ENCODE results near the gene FBXL12.
"Not testable (repeated sequence)": the region's sequence is repeated elsewhere in the genome, so short reads cannot be mapped to it uniquely, and the experiment has no call there.

FBXL12 gene

DNA sequence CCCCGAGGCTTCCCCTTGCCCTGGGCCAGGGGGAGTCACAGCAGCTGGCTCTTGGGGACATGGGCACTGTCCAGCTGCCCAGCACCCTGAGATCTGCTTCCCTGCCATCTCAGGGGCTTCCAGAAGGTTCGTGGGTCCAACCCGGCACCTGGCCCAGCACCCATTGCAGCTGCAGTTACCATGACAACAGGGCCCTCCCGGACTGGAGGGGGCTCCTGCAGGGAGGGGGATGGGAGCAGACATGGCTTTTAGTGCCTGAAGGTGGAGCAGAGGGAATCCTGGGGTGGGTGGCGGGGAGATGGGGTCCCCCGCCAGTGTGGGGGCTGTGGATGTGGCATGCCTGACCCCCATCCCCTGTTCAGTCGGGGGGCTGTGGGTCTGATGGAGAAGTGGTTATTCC lies 30.9 kb upstream of the FBXL12 start:
- H2AFZ ChIP-seq (ENCODE audit: low read depth, low read length) = no peak overlapping the region
- peaks cover 20% of the 10 kb centered on the region for H3K36me3 ChIP-seq (replicated peaks; ENCODE audit: low read depth, low read length)

DNA sequence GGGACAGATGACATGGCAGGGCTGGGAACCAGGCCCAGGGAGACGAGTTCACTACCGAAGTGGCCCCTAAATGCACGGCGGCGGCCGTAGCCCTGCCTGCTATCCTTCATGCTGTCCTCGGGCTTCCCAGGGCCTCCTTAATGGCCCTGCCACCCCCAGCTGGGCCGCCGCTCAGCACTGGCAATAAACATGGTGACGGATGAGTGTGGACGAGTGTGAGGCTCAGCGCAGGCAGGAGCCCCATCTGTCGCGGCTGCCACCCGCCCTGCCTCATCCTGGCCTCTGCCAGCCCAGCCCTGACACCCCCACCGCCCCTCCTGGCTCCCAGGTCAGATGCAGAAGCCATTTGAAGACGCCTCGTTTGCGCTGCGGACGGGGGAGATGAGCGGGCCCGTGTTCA lies 29.9 kb upstream of the FBXL12 start:
- Histone ChIP-seq H3K9me3 (ENCODE audit: insufficient read depth, low read length) (no peaks in the 10 kb centered on the region), H3K4me1 (ENCODE audit: low read length) (peaks cover 4% of the 10 kb centered on the region; the same call in 1 of the 2 replicates), H3K36me3 (replicated peaks; ENCODE audit: low read depth, low read length) (peaks cover 30% of the 10 kb centered on the region), H3K4me2 (ENCODE audit: low read length) (no peak overlapping the region), H3K79me2 (ENCODE audit: low read length) (peaks cover 10% of the 10 kb centered on the region; the same call in 1 of the 2 replicates), H3K4me3 (ENCODE audit: low read length) (no peak overlapping the region), H2AFZ (ENCODE audit: low read depth, low read length) (no peak overlapping the region), H3K27ac (ENCODE audit: low read length) (no peak overlapping the region), H3K9ac (ENCODE audit: low read length) (no peak overlapping the region), H4K20me1 (ENCODE audit: insufficient read depth, low read length) (peaks cover 18% of the 10 kb centered on the region; the same call in 1 of the 2 replicates), H3K27me3 (ENCODE audit: low read depth, low read length) (no peaks in the 10 kb centered on the region)
- TF ChIP-seq, protein P1, sequence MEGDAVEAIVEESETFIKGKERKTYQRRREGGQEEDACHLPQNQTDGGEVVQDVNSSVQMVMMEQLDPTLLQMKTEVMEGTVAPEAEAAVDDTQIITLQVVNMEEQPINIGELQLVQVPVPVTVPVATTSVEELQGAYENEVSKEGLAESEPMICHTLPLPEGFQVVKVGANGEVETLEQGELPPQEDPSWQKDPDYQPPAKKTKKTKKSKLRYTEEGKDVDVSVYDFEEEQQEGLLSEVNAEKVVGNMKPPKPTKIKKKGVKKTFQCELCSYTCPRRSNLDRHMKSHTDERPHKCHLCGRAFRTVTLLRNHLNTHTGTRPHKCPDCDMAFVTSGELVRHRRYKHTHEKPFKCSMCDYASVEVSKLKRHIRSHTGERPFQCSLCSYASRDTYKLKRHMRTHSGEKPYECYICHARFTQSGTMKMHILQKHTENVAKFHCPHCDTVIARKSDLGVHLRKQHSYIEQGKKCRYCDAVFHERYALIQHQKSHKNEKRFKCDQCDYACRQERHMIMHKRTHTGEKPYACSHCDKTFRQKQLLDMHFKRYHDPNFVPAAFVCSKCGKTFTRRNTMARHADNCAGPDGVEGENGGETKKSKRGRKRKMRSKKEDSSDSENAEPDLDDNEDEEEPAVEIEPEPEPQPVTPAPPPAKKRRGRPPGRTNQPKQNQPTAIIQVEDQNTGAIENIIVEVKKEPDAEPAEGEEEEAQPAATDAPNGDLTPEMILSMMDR (IDR thresholded peaks at IDR 0.05; ENCODE audit: low read depth, low read length) = no peak
- TF ChIP-seq EZH2phosphoT487 (IDR thresholded peaks at IDR 0.05; ENCODE audit: low read depth) = no peak

More for the DNA sequence above, 30.9 kb upstream of the FBXL12 start:
- Histone ChIP-seq H3K9ac (ENCODE audit: low read length) (no peak overlapping the region), H3K27me3 (ENCODE audit: low read depth, low read length) (no peaks in the 10 kb centered on the region), H3K4me1 (ENCODE audit: low read length) (peaks cover 4% of the 10 kb centered on the region; the same call in 1 of the 2 replicates), H3K79me2 (ENCODE audit: low read length) (0 out of 2 replicates have a peak, but pooled peaks cover 3% of the 10 kb centered on the region), H3K4me2 (ENCODE audit: low read length) (no peak overlapping the region), H4K20me1 (ENCODE audit: insufficient read depth, low read length) (peaks cover 16% of the 10 kb centered on the region; the same call in 1 of the 2 replicates), H3K27ac (ENCODE audit: low read length) (no peak overlapping the region), H3K9me3 (ENCODE audit: insufficient read depth, low read length) (no peaks in the 10 kb centered on the region), H3K4me3 (ENCODE audit: low read length) (no peak overlapping the region)
- no peak for TF ChIP-seq EZH2phosphoT487 (IDR thresholded peaks at IDR 0.05; ENCODE audit: low read depth)
- TF ChIP-seq, protein P1 (IDR thresholded peaks at IDR 0.05; ENCODE audit: low read depth, low read length) = no peak

DNA sequence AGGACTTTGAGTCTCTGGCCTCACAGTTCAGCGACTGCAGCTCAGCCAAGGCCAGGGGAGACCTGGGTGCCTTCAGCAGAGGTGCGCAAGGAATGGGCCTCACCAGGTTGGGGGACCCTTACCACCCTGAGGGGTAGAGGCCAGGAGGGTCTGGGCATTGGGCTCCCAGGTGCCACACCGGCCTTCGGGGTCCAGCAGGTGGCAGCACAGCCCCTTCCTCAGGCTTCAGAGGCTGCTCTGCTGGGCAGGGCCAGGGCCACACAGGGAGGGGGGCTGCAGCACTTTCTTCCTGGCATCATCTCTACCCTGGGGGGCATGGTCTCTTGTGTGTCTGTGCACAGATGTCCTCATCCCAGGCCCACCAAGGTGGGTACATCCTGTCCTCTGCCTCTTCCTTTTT lies 29.2 kb upstream of the FBXL12 start:
- peaks cover 18% of the 10 kb centered on the region; the same call in 1 of the 2 replicates for H4K20me1 ChIP-seq (ENCODE audit: insufficient read depth, low read length)
- TF ChIP-seq, protein P1 (IDR thresholded peaks at IDR 0.05; ENCODE audit: low read depth, low read length) = peak; percentile 64
- no peak for TF ChIP-seq EZH2phosphoT487 (IDR thresholded peaks at IDR 0.05; ENCODE audit: low read depth)
- peaks cover 14% of the 10 kb centered on the region; the same call in 1 of the 2 replicates for H3K79me2 ChIP-seq (ENCODE audit: low read length)
- H3K9me3 ChIP-seq (ENCODE audit: insufficient read depth, low read length) = no peaks in the 10 kb centered on the region
- H3K4me2 ChIP-seq (ENCODE audit: low read length) = no peak overlapping the region
- peaks cover 4% of the 10 kb centered on the region; the same call in 1 of the 2 replicates for H3K4me1 ChIP-seq (ENCODE audit: low read length)
- H3K27me3 ChIP-seq (ENCODE audit: low read depth, low read length) = no peaks in the 10 kb centered on the region
- peaks cover 37% of the 10 kb centered on the region for H3K36me3 ChIP-seq (replicated peaks; ENCODE audit: low read depth, low read length)
- H3K4me3 ChIP-seq (ENCODE audit: low read length) = no peak overlapping the region
- no peak overlapping the region for H3K9ac ChIP-seq (ENCODE audit: low read length)
- no peak overlapping the region for H3K27ac ChIP-seq (ENCODE audit: low read length)
- H2AFZ ChIP-seq (ENCODE audit: low read depth, low read length) = no peak overlapping the region

DNA sequence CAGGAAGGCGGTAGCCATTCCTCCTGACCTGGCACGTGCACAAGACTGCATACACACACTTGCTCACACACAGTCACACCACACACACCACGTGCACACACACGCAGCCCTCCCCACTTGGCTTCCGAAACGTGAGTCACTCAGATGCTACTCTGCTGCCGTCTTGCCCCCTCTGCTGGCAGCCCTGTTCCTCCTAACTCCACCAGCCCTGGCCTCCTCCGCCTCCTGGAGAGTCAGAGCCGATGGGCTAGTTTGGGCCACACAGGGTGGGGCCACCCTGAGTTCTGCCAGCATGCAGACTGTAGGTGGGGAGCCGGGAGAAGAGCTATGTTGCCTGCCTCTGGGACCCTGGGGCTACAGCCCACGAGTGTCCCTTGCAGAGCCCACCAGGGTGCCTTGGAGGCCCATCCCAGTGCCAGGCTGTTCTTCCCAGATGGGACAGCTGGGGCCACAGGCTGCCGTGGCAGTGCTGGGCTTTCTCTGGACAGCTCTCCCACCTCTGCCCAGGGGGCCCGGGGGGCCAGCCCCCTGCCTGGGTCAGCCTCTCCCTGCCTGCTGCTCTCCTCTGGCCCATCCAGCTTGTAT lies 28.3 kb upstream of the FBXL12 start:
- TF ChIP-seq, protein P1 (IDR thresholded peaks at IDR 0.05; ENCODE audit: low read depth, low read length) = peak; percentile 30
- no peak for TF ChIP-seq EZH2phosphoT487 (IDR thresholded peaks at IDR 0.05; ENCODE audit: low read depth)
- H3K9me3 ChIP-seq (ENCODE audit: insufficient read depth, low read length) = no peaks in the 10 kb centered on the region
- no peaks in the 10 kb centered on the region for H3K27me3 ChIP-seq (ENCODE audit: low read depth, low read length)
- no peak overlapping the region for H3K4me2 ChIP-seq (ENCODE audit: low read length)
- peaks cover 46% of the 10 kb centered on the region for H3K36me3 ChIP-seq (replicated peaks; ENCODE audit: low read depth, low read length)
- peaks cover 4% of the 10 kb centered on the region; the same call in 1 of the 2 replicates for H3K4me1 ChIP-seq (ENCODE audit: low read length)
- peaks cover 18% of the 10 kb centered on the region; the same call in 1 of the 2 replicates for H4K20me1 ChIP-seq (ENCODE audit: insufficient read depth, low read length)
- H3K79me2 ChIP-seq (ENCODE audit: low read length) = peaks cover 18% of the 10 kb centered on the region; the same call in 1 of the 2 replicates
- H3K4me3 ChIP-seq (ENCODE audit: low read length) = no peak overlapping the region
- H3K27ac ChIP-seq (ENCODE audit: low read length) = no peak overlapping the region
- H3K9ac ChIP-seq (ENCODE audit: low read length) = no peak overlapping the region
- no peak overlapping the region for H2AFZ ChIP-seq (ENCODE audit: low read depth, low read length)

DNA sequence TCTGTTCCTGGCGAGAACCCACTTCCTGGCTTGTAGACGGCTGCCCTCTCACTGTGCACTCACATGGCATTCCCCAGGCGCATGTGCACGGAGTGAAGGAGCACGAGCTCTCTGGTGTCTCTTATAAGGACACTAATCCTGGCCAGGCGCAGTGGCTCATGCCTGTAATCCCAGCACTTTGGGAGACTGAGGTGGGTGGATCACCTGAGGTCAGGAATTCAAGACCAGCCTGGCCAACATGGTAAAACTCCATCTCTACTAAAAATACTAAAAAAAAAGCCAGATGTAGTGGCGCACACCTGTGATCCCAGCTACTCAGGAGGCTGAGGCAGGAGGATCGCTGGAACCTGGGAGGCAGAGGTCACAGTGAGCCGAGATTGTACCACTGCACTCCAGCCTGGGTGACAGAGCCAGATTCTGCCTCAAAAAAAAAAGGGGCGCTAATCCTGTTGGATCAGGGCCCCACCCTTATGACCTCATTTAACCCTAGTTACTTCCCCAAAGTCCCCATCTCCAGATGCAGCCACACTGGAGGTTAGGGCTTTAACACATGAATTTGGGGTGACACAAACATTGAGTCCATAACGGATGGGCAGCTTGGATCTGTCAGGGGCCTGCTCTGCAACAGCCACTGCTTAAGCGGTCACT lies 24.9 kb upstream of the FBXL12 start:
- not testable (repeated sequence) for H3K4me1 ChIP-seq (ENCODE audit: low read length); H3K4me2 ChIP-seq (ENCODE audit: low read length); H2AFZ ChIP-seq (ENCODE audit: low read depth, low read length); H3K27ac ChIP-seq (ENCODE audit: low read length); H3K9ac ChIP-seq (ENCODE audit: low read length); H3K9me3 ChIP-seq (ENCODE audit: insufficient read depth, low read length); H3K4me3 ChIP-seq (ENCODE audit: low read length); H3K27me3 ChIP-seq (ENCODE audit: low read depth, low read length)
- peaks cover 14% of the 10 kb centered on the region; the same call in 1 of the 2 replicates for H4K20me1 ChIP-seq (ENCODE audit: insufficient read depth, low read length)
- H3K79me2 ChIP-seq (ENCODE audit: low read length) = peaks cover 18% of the 10 kb centered on the region; the same call in 1 of the 2 replicates
- peaks cover 58% of the 10 kb centered on the region for H3K36me3 ChIP-seq (replicated peaks; ENCODE audit: low read depth, low read length)

Data from OCI-LY3 (cell line).